Endothelial cell of umbilical vein (primary cell): Measurements from ENCODE around the gene COL20A1. TPM values are rescaled to one million over a fixed set of nuclear protein-coding genes. Genes with fewer than 3 reads are reported as not detected.

ENCODE experiments used
- BruUV-seq: library from RNA; stranded (reverse); fragments of 400-500 nt; replicated peaks from 2 replicates; lab custom pipeline; 2021; lab: Mats Ljungman, UMichigan
- CTCF ChIA-PET: fragments of 300-600, 350-600 bp; sonication (Branson Sonifier 250); formaldehyde crosslinking; loops from one replicate; lab custom pipeline; 2021; ENCODE audit warnings: antibody characterized with exemption, inconsistent platforms; lab: Charles Lee
- POLR2A ChIA-PET: fragments of 300-600, 350-600 bp; sonication (Branson Sonifier 250); formaldehyde crosslinking; loops from one replicate; lab custom pipeline; 2021; ENCODE audit warnings: antibody characterized with exemption, inconsistent platforms; lab: Charles Lee
- DNase-seq: peaks from one replicate; pipeline ENCODE4 v3.0.0-alpha.2; 2011; ENCODE audit warnings: low read depth, low spot score
- FAIRE-seq: peaks from 2 replicates; lab custom pipeline; 2011; peaks lifted over from hg19 to GRCh38; lab: Jason Lieb, UNC
- H2AFZ ChIP-seq: 2 replicates; pipeline ENCODE4 v1.6.0; 2012; ENCODE audit warnings: low read depth, low read length, control low read depth, inconsistent platforms
- H3K27ac ChIP-seq: 2 replicates; pipeline ENCODE4 v1.5.1; 2011; ENCODE audit warnings: low read depth, mild to moderate bottlenecking, control low read depth, low read length, moderate library complexity; ENCODE audit not compliant: insufficient read depth
- H3K27me3 ChIP-seq, 2 experiments: 2 replicates each; pipeline versions ENCODE4 v1.6.0 to v1.6.1; 2011; ENCODE audit warnings: low read length in 2 of 2, mixed read lengths in 1 of 2; ENCODE audit not compliant: control insufficient read depth in 2 of 2, insufficient read depth in 2 of 2
- H3K36me3 ChIP-seq, 2 experiments: 2 replicates in 1 of 2; 3 replicates in 1 of 2; pipeline ENCODE4 v1.5.1; 2011; ENCODE audit warnings: low read length in 2 of 2, mild to moderate bottlenecking in 1 of 2, moderate library complexity in 1 of 2; ENCODE audit not compliant: control insufficient read depth in 2 of 2, insufficient read depth in 2 of 2; ENCODE audit errors: extremely low read depth in 1 of 2
- H3K4me1 ChIP-seq: 3 replicates; pipeline ENCODE4 v1.5.1; 2011; ENCODE audit warnings: mild to moderate bottlenecking, low read length; ENCODE audit not compliant: control insufficient read depth, insufficient read depth; ENCODE audit errors: extremely low read depth
- H3K4me2 ChIP-seq: 2 replicates; pipeline ENCODE4 v1.6.1; 2011; ENCODE audit warnings: low read length, control low read depth, mixed read lengths; ENCODE audit not compliant: insufficient read depth
- H3K4me3 ChIP-seq, 3 experiments: fragments of 200-600 bp in 1 of 3; sonication (generic), shearing (Covaris generic) in 1 of 3; replicated peaks in 1 of 3; 2 replicates each; pipeline ENCODE4 v1.5.1; 2011 to 2016; ENCODE audit warnings: control low read depth in 3 of 3, low read length in 3 of 3, mild to moderate bottlenecking in 2 of 3, inconsistent platforms in 1 of 3, low read depth in 1 of 3, moderate library complexity in 1 of 3; ENCODE audit not compliant: insufficient read depth in 1 of 3
- H3K79me2 ChIP-seq: 2 replicates; pipeline ENCODE4 v1.6.0; 2012; ENCODE audit warnings: low read length, inconsistent platforms; ENCODE audit not compliant: control insufficient read depth, insufficient read depth
- H3K9ac ChIP-seq: replicated peaks from 2 replicates; pipeline ENCODE3; 2011; ENCODE audit warnings: low read length, control low read depth; ENCODE audit not compliant: insufficient read depth; ENCODE audit errors: extremely low read depth
- H3K9me1 ChIP-seq: replicated peaks from 3 replicates; pipeline ENCODE4 v1.6.0; 2011; ENCODE audit warnings: mild to moderate bottlenecking, low read length; ENCODE audit not compliant: control insufficient read depth, insufficient read depth; ENCODE audit errors: extremely low read depth
- H3K9me3 ChIP-seq: replicated peaks from 2 replicates; pipeline ENCODE4 v1.5.1; 2012; ENCODE audit warnings: low read length, inconsistent platforms; ENCODE audit not compliant: control insufficient read depth, insufficient read depth
- H4K20me1 ChIP-seq: replicated peaks from 2 replicates; pipeline ENCODE3; 2011; ENCODE audit warnings: mild to moderate bottlenecking, low read length; ENCODE audit not compliant: control insufficient read depth, insufficient read depth; ENCODE audit errors: extremely low read depth
- EZH2 ChIP-seq: IDR thresholded peaks from 2 replicates; pipeline ENCODE4 v1.6.1; 2012; ENCODE audit warnings: borderline replicate concordance, low read depth, mild to moderate bottlenecking, moderate library complexity, low read length, inconsistent platforms; ENCODE audit not compliant: severe bottlenecking
- FOS ChIP-seq: IDR thresholded peaks from 2 replicates; pipeline ENCODE4 v1.6.1; 2011; ENCODE audit warnings: mild to moderate bottlenecking, low read length, moderate library complexity, borderline replicate concordance; ENCODE audit not compliant: insufficient read depth
- GATA2 ChIP-seq: IDR thresholded peaks from 2 replicates; pipeline ENCODE4 v1.7.0; 2011; ENCODE audit warnings: low read depth, mild to moderate bottlenecking, moderate library complexity, mixed read lengths, low read length; ENCODE audit not compliant: insufficient read length, insufficient read depth
- JUN ChIP-seq: IDR thresholded peaks from 2 replicates; pipeline ENCODE4 v1.6.1; 2011; ENCODE audit warnings: borderline replicate concordance, low read depth; ENCODE audit not compliant: insufficient read length, insufficient read depth
- MYC ChIP-seq: IDR thresholded peaks from one replicate; pipeline ENCODE4 v1.6.1; 2011; ENCODE audit warnings: mild to moderate bottlenecking, low read depth, low read length
- POLR2A ChIP-seq: IDR thresholded peaks from 2 replicates; pipeline ENCODE4 v1.6.1; 2012; ENCODE audit warnings: low read depth, mild to moderate bottlenecking, control low read depth, low read length
- POLR2AphosphoS5 ChIP-seq: IDR thresholded peaks from 2 replicates; pipeline ENCODE4 v1.6.1; 2012; ENCODE audit warnings: low read depth, mild to moderate bottlenecking, control low read depth, low read length, moderate library complexity; ENCODE audit not compliant: insufficient read depth
- dilution Hi-C: fragments of 300-500 bp; cut with MboI; formaldehyde crosslinking; loops from one replicate; pipeline ENCODE4 v1.15.0; 2019; ENCODE audit warnings: low sequenced_read_pairs; ENCODE audit not compliant: extremely low pct_ligation_motif_present
- intact Hi-C: fragments of 100-400 bp; cut with micrococcal nuclease; formaldehyde crosslinking; loops from one replicate; pipeline ENCODE4 v1.10.0; 2022
- polyA plus RNA-seq, 4 experiments: library from polyadenylated mRNA; depleted of rRNA in 3 of 4; stranded (reverse) in 3 of 4; unstranded in 1 of 4; fragments of >200 nt; gene quantifications; 2 replicates each; pipeline versions ENCODE4 v1.2.1 to v1.2.3, GENCODE V29; 2011 to 2012; ENCODE audit warnings: missing spikeins in 1 of 4
- total RNA-seq: library from RNA; stranded (reverse); gene quantifications from 2 replicates; pipeline ENCODE4 v1.2.3, GENCODE V29; 2021
- TF ChIP-seq, protein P1 (sequence below), 2 donors: IDR thresholded peaks; 1 replicate in 1 of 2; 2 replicates in 1 of 2; pipeline ENCODE4 v1.5.1; 2011; ENCODE audit warnings: low read length in 2 of 2, mild to moderate bottlenecking in 2 of 2, moderate library complexity in 2 of 2, control low read depth in 1 of 2, inconsistent platforms in 1 of 2, low read depth in 1 of 2; ENCODE audit not compliant: insufficient read depth in 1 of 2; ENCODE audit errors: extremely low read depth in 1 of 2
- TF ChIP-seq, protein P2 (sequence below): IDR thresholded peaks from 2 replicates; pipeline ENCODE4 v1.6.1; 2011; ENCODE audit not compliant: insufficient read depth, insufficient read length

COL20A1 gene
- total and polyA plus RNA-seq, 2 donors (not counting 3 experiments of a cell fraction or from before 2014, with no cell fraction given): not detected

- Histone ChIP-seq H3K36me3 (no peaks in the 10 kb centered on the region), H3K27me3 (no peaks in the 10 kb centered on the region), H3K4me2 (no peak overlapping the region), H3K4me1 (no peaks in the 10 kb centered on the region), H3K9me3 (no peaks in the 10 kb centered on the region), H2AFZ (no peak overlapping the region), H4K20me1 (no peaks in the 10 kb centered on the region), H3K9me1 (no peaks in the 10 kb centered on the region), H3K79me2 (no peaks in the 10 kb centered on the region), H3K9ac (no peak overlapping the region), H3K4me3 (no peak overlapping the region), H3K27ac (no peak overlapping the region)
- ChIA-PET POLR2A (no interaction called here), CTCF (interaction anchor here (5.1 kb wide), 1 partner anchor 70 kb away, joined by 267 read pairs; no protein-coding TSS in a partner anchor)
- no TSS peak for BruUV-seq
- no peak for FAIRE-seq
- no peak for TF ChIP-seq POLR2AphosphoS5
- no peak for TF ChIP-seq MYC
- no peak for TF ChIP-seq JUN
- no peak for TF ChIP-seq FOS
- no peak for TF ChIP-seq POLR2A
- no peak for DNase-seq
- intact Hi-C loops: no loop called here
- dilution Hi-C loops: no loop called here
Measured at GRCh38 chr20:63312273-63312672, 19.3 kb downstream of the COL20A1 start.

DNA sequence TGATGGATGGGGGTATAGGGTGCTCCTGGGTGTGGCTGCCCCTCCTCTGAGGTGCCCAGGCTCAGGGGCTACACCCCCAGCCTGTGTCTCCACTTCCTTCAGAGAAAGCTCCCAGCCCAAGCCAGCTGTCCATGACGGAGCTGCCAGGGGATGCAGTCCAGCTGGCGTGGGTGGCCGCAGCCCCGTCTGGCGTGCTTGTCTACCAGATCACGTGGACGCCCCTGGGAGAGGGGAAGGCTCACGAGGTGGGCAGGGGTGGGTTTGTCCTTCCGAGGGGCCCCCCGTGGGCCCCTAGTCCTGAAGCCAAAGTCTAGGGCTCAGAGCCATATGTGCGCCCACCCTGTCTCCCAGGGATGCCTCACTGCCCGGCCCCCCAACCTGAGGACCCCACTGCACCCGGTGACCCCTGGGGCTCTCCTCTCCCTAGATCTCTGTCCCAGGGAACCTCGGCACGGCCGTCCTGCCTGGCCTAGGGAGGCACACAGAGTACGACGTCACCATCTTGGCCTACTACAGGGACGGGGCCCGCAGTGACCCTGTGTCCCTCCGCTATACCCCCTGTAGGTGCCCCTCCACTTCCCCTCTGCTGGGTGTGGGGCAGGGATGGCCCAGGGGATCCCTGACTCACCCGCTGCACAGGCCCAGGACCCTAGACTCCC, 19.8 kb downstream of the COL20A1 start:
- no peaks in the 10 kb centered on the region for H3K79me2 ChIP-seq

More for the DNA sequence above, 19.8 kb downstream of the COL20A1 start:
- H3K9me1 ChIP-seq: no peaks in the 10 kb centered on the region
- no peak overlapping the region for H2AFZ ChIP-seq
- no peaks in the 10 kb centered on the region for H3K36me3 ChIP-seq
- H3K4me3 ChIP-seq: no peak overlapping the region
- H3K27me3 ChIP-seq: no peaks in the 10 kb centered on the region
- no peak for TF ChIP-seq GATA2
- no peak for TF ChIP-seq EZH2
- TF ChIP-seq POLR2AphosphoS5: no peak
- TF ChIP-seq, protein P1, sequence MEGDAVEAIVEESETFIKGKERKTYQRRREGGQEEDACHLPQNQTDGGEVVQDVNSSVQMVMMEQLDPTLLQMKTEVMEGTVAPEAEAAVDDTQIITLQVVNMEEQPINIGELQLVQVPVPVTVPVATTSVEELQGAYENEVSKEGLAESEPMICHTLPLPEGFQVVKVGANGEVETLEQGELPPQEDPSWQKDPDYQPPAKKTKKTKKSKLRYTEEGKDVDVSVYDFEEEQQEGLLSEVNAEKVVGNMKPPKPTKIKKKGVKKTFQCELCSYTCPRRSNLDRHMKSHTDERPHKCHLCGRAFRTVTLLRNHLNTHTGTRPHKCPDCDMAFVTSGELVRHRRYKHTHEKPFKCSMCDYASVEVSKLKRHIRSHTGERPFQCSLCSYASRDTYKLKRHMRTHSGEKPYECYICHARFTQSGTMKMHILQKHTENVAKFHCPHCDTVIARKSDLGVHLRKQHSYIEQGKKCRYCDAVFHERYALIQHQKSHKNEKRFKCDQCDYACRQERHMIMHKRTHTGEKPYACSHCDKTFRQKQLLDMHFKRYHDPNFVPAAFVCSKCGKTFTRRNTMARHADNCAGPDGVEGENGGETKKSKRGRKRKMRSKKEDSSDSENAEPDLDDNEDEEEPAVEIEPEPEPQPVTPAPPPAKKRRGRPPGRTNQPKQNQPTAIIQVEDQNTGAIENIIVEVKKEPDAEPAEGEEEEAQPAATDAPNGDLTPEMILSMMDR (IDR thresholded peaks at IDR 0.05; ENCODE audit: extremely low read depth in 1 of 2, insufficient read depth in 1 of 2, low read depth in 1 of 2, low read length in 2 of 2): no peak
- no peak for TF ChIP-seq FOS
- no peak for TF ChIP-seq JUN
- no peak for TF ChIP-seq POLR2A
- TF ChIP-seq MYC: no peak
- TF ChIP-seq, protein P2, sequence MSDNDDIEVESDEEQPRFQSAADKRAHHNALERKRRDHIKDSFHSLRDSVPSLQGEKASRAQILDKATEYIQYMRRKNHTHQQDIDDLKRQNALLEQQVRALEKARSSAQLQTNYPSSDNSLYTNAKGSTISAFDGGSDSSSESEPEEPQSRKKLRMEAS: no peak
- FAIRE-seq (no peak), DNase-seq (no peak)
- ChIA-PET CTCF (interaction anchor here (0.7 to 1.8 kb wide), 2 partner anchors 69 to 90 kb away, joined by 3 to 9 read pairs; no protein-coding TSS in a partner anchor), POLR2A (no interaction called here)
- dilution Hi-C loops (no loop called here), intact Hi-C loops (no loop called here)
- H3K4me1 ChIP-seq: no peaks in the 10 kb centered on the region
- H3K4me2 ChIP-seq: no peak overlapping the region
- H3K27ac ChIP-seq: no peak overlapping the region
- no peaks in the 10 kb centered on the region for H4K20me1 ChIP-seq
- H3K9ac ChIP-seq: no peak overlapping the region
- BruUV-seq: no TSS peak
- no peaks in the 10 kb centered on the region for H3K9me3 ChIP-seq
